SK-N-SH (cell line): ENCODE measurements around the gene TBL3. TPM values are rescaled to one million over a fixed set of nuclear protein-coding genes. Genes with fewer than 3 reads are reported as not detected.

Experiments
- CTCF ChIA-PET: fragments of 300-600, 350-600 bp; formaldehyde crosslinking; extraction: SDS; loops from one replicate; lab custom pipeline; 2021; lab: Yijun Ruan, JAX
- POLR2A ChIA-PET: fragments of 350-600 bp; sonication (Branson Sonifier 250); formaldehyde crosslinking; extraction: SDS; loops from one replicate; lab custom pipeline; 2020; ENCODE audit warnings: antibody characterized with exemption, inconsistent platforms; lab: Yijun Ruan, JAX
- DNase-seq: peaks from one replicate; pipeline ENCODE4 v3.0.0; 2012
- H2AFZ ChIP-seq: fragments of 200-600 bp; sonication (generic); 2 replicates; pipeline ENCODE4 v1.8.1; 2016; ENCODE audit warnings: antibody characterized with exemption, mild to moderate bottlenecking, low read depth
- H3F3A ChIP-seq: fragments of 200-600 bp; sonication (generic); replicated peaks from 2 replicates; pipeline ENCODE3; 2016; ENCODE audit warnings: antibody characterized with exemption, mild to moderate bottlenecking; ENCODE audit not compliant: insufficient read depth
- H3K27ac ChIP-seq, 2 experiments: fragments of 200-500 bp in 1 of 2; fragments of 200-600 bp in 1 of 2; sonication (Bioruptor generic) in 1 of 2; sonication (generic), shearing (Covaris generic) in 1 of 2; 2 replicates each; pipeline versions ENCODE4 v1.5.1 to v1.6.1; 2014 to 2016; ENCODE audit warnings: low read depth in 2 of 2, inconsistent platforms in 1 of 2, low read length in 1 of 2, mild to moderate bottlenecking in 1 of 2, mixed read lengths in 1 of 2
- H3K27me3 ChIP-seq: fragments of 200-600 bp; sonication (generic), shearing (Covaris generic); 2 replicates; pipeline ENCODE4 v1.6.1; 2016; ENCODE audit warnings: mixed run types; ENCODE audit not compliant: insufficient read depth
- H3K36me3 ChIP-seq, 2 experiments: fragments of 200-500 bp in 1 of 2; fragments of 200-600 bp in 1 of 2; sonication (Bioruptor generic) in 1 of 2; sonication (generic) in 1 of 2; replicated peaks in 1 of 2; 2 replicates each; pipeline versions ENCODE3 to v1.5.1; 2014 to 2016; ENCODE audit warnings: low read length in 1 of 2, mild to moderate bottlenecking in 1 of 2; ENCODE audit not compliant: insufficient read depth in 2 of 2, control insufficient read depth in 1 of 2
- H3K4me1 ChIP-seq, 2 experiments: fragments of 200-500 bp in 1 of 2; fragments of 200-600 bp in 1 of 2; sonication (Bioruptor generic) in 1 of 2; sonication (generic), shearing (Covaris generic) in 1 of 2; 2 replicates each; pipeline versions ENCODE4 v1.5.1 to v1.6.1; 2014 to 2016; ENCODE audit warnings: low read depth in 1 of 2, low read length in 1 of 2, mixed run types in 1 of 2; ENCODE audit not compliant: insufficient read depth in 2 of 2, control insufficient read depth in 1 of 2
- H3K4me2 ChIP-seq: fragments of 200-600 bp; sonication (generic), shearing (Covaris generic); 2 replicates; pipeline ENCODE4 v1.6.1; 2017; ENCODE audit warnings: mixed run types
- H3K4me3 ChIP-seq, 2 experiments: fragments of 200-500 bp in 1 of 2; fragments of 200-600 bp in 1 of 2; sonication (Bioruptor generic) in 1 of 2; sonication (generic), shearing (Covaris generic) in 1 of 2; 2 replicates each; pipeline versions ENCODE4 v1.5.1 to v1.8.1; 2014 to 2016; ENCODE audit warnings: low read depth in 2 of 2, inconsistent platforms in 1 of 2, low read length in 1 of 2, mild to moderate bottlenecking in 1 of 2, mixed read lengths in 1 of 2, moderate library complexity in 1 of 2
- H3K79me2 ChIP-seq: fragments of 200-600 bp; sonication (generic); 2 replicates; pipeline ENCODE4 v1.8.1; 2017; ENCODE audit warnings: mild to moderate bottlenecking; ENCODE audit not compliant: insufficient read depth
- H3K9ac ChIP-seq: fragments of 200-600 bp; sonication (generic); 2 replicates; pipeline ENCODE4 v1.6.1; 2017; ENCODE audit warnings: mixed run types
- H3K9me2 ChIP-seq: fragments of 200-600 bp; sonication (generic); 2 replicates; pipeline ENCODE4 v1.6.1; 2017; ENCODE audit warnings: mixed run types
- H3K9me3 ChIP-seq: fragments of 200-600 bp; sonication (generic); 2 replicates; pipeline ENCODE4 v1.6.1; 2017; ENCODE audit warnings: mixed run types, mild to moderate bottlenecking, moderate library complexity
- H4K20me1 ChIP-seq: fragments of 200-600 bp; sonication (generic); 2 replicates; pipeline ENCODE4 v1.6.1; 2017; ENCODE audit warnings: mild to moderate bottlenecking, mixed run types; ENCODE audit not compliant: insufficient read depth
- CHD2 ChIP-seq: fragments of 150-350 bp; IDR thresholded peaks from 2 replicates; pipeline ENCODE4 v1.6.1; 2018; ENCODE audit warnings: low read length; ENCODE audit not compliant: partially characterized antibody
- ELF1 ChIP-seq: IDR thresholded peaks from 2 replicates; pipeline ENCODE4 v1.4.0; 2012
- EZH2phosphoT487 ChIP-seq: fragments of 200-600 bp; sonication (generic); IDR thresholded peaks from 2 replicates; pipeline ENCODE4 v1.6.1; 2017; ENCODE audit warnings: low read depth, mixed run types, mild to moderate bottlenecking, antibody characterized with exemption, moderate library complexity, borderline replicate concordance
- FOXM1 ChIP-seq: IDR thresholded peaks from 2 replicates; pipeline ENCODE4 v1.4.0; 2012; ENCODE audit warnings: low read depth, mild to moderate bottlenecking
- GABPA ChIP-seq: IDR thresholded peaks from 2 replicates; pipeline ENCODE4 v1.4.0; 2012; ENCODE audit warnings: low read depth, mild to moderate bottlenecking
- GATA2 ChIP-seq: sonication (generic); formaldehyde crosslinking; IDR thresholded peaks from 2 replicates; pipeline ENCODE4 v1.5.0; 2020; ENCODE audit warnings: mild to moderate bottlenecking, missing genetic modification reagents
- MAX ChIP-seq: IDR thresholded peaks from 2 replicates; pipeline ENCODE4 v1.4.0; 2012; ENCODE audit warnings: low read depth
- MXI1 ChIP-seq: IDR thresholded peaks from 2 replicates; pipeline ENCODE4 v1.6.1; 2012; ENCODE audit warnings: mild to moderate bottlenecking, low read depth, low read length, improper control_type of control experiment
- NRF1 ChIP-seq: IDR thresholded peaks from 2 replicates; pipeline ENCODE4 v1.6.1; 2012; ENCODE audit warnings: low read depth, mild to moderate bottlenecking, low read length
- POLR2AphosphoS5 ChIP-seq: IDR thresholded peaks from 2 replicates; pipeline ENCODE4 v1.6.1; 2012; ENCODE audit warnings: low read depth, low read length
- RCOR1 ChIP-seq: fragments of 150-350 bp; IDR thresholded peaks from 2 replicates; pipeline ENCODE4 v1.6.1; 2017; ENCODE audit warnings: antibody characterized with exemption, low read length
- RFX5 ChIP-seq: IDR thresholded peaks from 2 replicates; pipeline ENCODE4 v1.6.1; 2012; ENCODE audit warnings: mild to moderate bottlenecking, improper control_type of control experiment, low read length
- SIN3A ChIP-seq: IDR thresholded peaks from 2 replicates; pipeline ENCODE4 v1.6.1; 2012; ENCODE audit warnings: low read depth, mild to moderate bottlenecking, low read length, moderate library complexity, borderline replicate concordance
- TAF1 ChIP-seq: IDR thresholded peaks from 2 replicates; pipeline ENCODE4 v1.6.1; 2012; ENCODE audit warnings: low read depth, mild to moderate bottlenecking, low read length, moderate library complexity, borderline replicate concordance
- YY1 ChIP-seq: IDR thresholded peaks from 2 replicates; pipeline ENCODE4 v1.4.0; 2012; ENCODE audit warnings: low read depth, mild to moderate bottlenecking
- ZBTB33 ChIP-seq: IDR thresholded peaks from 2 replicates; pipeline ENCODE4 v1.4.0; 2012; ENCODE audit warnings: low read depth, borderline replicate concordance
- WGBS: methylation state at CpG from one replicate; pipeline ENCODE4 v1.1.6; 2017; ENCODE audit warnings: low lambda C conversion rate; 5-methylcytosine and 5-hydroxymethylcytosine counted together
- polyA plus RNA-seq, 3 experiments: library from polyadenylated mRNA; depleted of rRNA; stranded (reverse); fragments of >200 nt; gene quantifications; 2 replicates each; pipeline ENCODE4 v1.2.3, GENCODE V29; 2012
- TF ChIP-seq, protein P1 (sequence below): fragments of 150-350 bp; IDR thresholded peaks from 2 replicates; pipeline ENCODE4 v1.6.1; 2016; ENCODE audit warnings: mild to moderate bottlenecking, low read depth, low read length

Gene TBL3
- 36.7 and 37.1 TPM in 2 replicates for polyA plus RNA-seq (2012; rRNA removed)
- 9.7 and 21.1 TPM in 2 replicates for polyA plus RNA-seq (2012; cell fraction: cytosol; rRNA removed)
- 91.7 and 142 TPM in 2 replicates for polyA plus RNA-seq (2012; cell fraction: nucleus; rRNA removed)

DNA sequence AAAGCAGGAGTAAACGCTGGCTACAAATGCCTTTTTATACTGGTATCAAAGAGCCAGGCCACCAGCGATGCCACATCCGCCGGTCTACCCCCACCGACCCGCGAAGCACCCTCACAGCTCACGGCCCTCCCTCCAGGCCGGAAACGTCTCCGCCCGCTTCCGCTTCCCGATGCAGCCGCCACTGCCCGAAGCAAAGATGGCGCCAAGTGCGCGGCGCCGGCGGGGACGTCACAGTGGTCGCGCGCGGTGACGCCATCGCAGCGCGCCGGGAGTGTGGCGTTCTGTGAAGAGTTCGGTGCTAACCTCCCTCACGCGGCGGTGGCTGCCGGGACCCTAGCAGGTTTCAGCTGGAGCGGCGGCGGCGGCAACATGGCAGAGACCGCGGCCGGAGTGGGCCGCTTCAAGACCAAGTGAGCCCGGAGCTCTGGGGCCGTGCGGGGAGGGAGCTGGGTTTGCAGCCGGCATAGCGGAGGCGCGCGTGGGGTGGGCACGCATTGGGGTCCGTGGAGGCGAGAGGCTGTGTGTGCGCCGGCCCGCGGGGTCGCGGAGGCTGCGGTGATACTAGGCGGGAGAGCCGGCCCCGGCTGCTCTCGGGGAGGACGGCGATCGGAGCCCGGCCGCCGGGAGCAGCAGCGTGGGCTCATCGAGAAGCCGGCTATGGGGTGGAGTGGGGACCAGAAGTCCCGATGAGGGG lies at the start of gene TBL3:
TBL3 (plus strand) TSS at position 258 of the 694 bp plus-strand sequence; CDS start at position 370, 112 bp downstream.
- no peaks in the 10 kb centered on the region for H3K9me3 ChIP-seq
- peaks cover 0 to 9% of the 10 kb centered on the region in 2 experiments; a peak in 1 of 4 replicates for H3K4me1 ChIP-seq
- peaks cover 30% of the 10 kb centered on the region for H3K79me2 ChIP-seq
- peak within 1 kb of the TSS; percentile 93 for H3K9ac ChIP-seq
- peak; percentile 98 for DNase-seq
- TF ChIP-seq TAF1 (peak; percentile 80), RCOR1 (no peak; the same call in 1 of the 2 replicates), GABPA (peak; percentile 98), CHD2 (peak; percentile 96), GATA2 (CRISPR knock-in tag) (no peak), EZH2phosphoT487 (no peak), RFX5 (no peak), ZBTB33 (peak; percentile 93), ELF1 (peak; percentile 96), YY1 (peak; percentile 99), SIN3A (peak; percentile 90; the same call in 1 of the 2 replicates), POLR2AphosphoS5 (peak; percentile 82), MAX (peak; percentile 92), MXI1 (peak; percentile 80), NRF1 (no peak), FOXM1 (no peak)
- TF ChIP-seq, protein P1, sequence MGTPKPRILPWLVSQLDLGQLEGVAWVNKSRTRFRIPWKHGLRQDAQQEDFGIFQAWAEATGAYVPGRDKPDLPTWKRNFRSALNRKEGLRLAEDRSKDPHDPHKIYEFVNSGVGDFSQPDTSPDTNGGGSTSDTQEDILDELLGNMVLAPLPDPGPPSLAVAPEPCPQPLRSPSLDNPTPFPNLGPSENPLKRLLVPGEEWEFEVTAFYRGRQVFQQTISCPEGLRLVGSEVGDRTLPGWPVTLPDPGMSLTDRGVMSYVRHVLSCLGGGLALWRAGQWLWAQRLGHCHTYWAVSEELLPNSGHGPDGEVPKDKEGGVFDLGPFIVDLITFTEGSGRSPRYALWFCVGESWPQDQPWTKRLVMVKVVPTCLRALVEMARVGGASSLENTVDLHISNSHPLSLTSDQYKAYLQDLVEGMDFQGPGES, result no peak
- no peaks in the 10 kb centered on the region for H3K9me2 ChIP-seq
- peak within 1 kb of the TSS; percentile 93 to 98 for H3K27ac ChIP-seq
- peak within 1 kb of the TSS; percentile 75 to 88 for H3K4me3 ChIP-seq
- WGBS, result 0% methylated on average over 18 of the region's 78 CpGs
- ChIA-PET CTCF (interaction anchor here (1.2 to 3.7 kb wide), 4 partner anchors 12 to 181 kb away, joined by 3 to 19 read pairs (median 9); partner anchors contain the start of gene GFER), POLR2A (interaction anchor here (1.0 to 2.0 kb wide), 5 partner anchors 11 to 199 kb away, joined by 3 to 10 read pairs (median 5); partner anchors contain the start of genes EME2, GFER and MRPS34)
- peak within 1 kb of the TSS; percentile 89 for H2AFZ ChIP-seq
- H3K4me2 ChIP-seq, result peak within 1 kb of the TSS; percentile 87
- peaks cover 4% of the 10 kb centered on the region for H3F3A ChIP-seq
- peaks cover 7 to 30% of the 10 kb centered on the region in 2 experiments for H3K36me3 ChIP-seq
- H4K20me1 ChIP-seq, result no peaks in the 10 kb centered on the region
- no peaks in the 10 kb centered on the region for H3K27me3 ChIP-seq
